ENCODE data around the gene GATAD2A.
A peak's percentile ranks its signal among the peaks of the same experiment; 100 is the strongest.
"Not testable (repeated sequence)": the region's sequence is repeated elsewhere in the genome, so short reads cannot be mapped to it uniquely, and the experiment has no call there.

Gene GATAD2A

DNA sequence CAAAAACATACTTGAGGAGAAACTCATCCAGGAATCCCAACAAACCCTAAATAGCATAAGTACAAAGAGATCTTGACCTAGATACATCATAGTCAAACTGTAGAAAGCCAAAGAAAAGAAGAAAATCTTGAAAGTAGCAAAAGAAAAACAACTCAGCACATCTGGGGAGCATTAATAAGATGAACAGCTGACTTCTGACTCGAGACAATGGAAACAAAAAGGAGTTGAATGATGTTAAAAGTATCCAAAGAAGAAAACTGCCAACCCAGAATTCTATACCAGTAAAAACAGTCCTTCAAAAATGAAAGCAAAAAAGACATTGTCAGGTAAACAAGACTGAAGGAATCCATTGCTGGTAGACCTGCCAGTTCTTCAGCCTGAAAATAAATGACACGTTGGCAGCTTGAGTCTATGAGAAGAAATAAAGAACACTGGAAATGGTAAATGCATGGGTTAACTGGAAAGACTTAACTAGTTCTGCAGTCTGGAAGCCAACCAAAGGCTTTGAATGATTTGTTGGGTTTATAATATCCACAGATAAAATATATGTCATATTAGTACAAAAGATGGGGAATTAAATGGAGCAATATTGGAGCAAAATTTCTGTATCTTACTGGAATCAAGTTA, 63.1 kb downstream of the GATAD2A start:
- DNase-seq (ENCODE audit: low read depth) = no peak

DNA sequence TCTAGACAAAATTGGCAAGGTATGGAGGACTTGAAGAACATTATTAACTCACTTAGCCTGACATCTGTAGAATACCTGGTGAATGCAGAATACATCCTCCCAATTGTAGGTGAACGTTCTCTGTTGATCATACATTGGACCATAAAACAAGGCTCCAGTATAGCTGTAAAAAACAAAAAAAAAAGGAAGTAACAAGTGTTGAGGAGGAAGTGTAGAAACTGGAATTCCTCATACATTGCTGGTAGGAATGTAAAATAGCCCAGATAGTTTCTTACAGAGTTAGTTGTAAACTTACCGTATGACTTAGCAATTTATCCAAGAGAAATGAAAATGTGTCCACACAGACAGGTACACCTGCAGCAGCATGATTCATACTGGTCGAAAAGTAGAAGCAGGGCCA, 65.1 kb downstream of the GATAD2A start:
- DNase-seq (ENCODE audit: low read depth) = no peak

GRCh38 chr19:19471682-19472081, 66.2 kb downstream of the GATAD2A start:
- no peak for DNase-seq (ENCODE audit: low read depth)

DNA sequence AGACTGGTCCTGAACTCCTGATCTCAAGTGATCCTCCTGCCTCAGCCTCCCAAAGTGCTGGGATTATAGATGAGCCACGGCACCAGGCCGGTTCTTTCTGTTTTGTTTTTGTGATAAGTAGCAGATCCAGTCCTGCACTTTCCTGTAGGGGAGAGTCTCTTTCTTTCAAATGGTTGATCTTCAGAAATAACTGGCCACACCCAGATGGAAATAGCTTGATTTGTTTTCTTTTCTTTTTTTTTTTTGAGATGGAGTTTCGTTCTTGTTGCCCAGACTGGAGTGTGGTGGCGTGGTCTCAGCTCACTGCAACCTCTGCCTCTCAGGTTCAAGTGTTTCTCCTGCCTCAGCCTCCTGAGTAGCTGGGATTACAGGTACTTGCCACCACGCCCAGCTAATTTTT, 66.6 kb downstream of the GATAD2A start:
- DNase-seq (ENCODE audit: low read depth) = not testable (repeated sequence)

GRCh38 chr19:19475015-19475765, 69.7 kb downstream of the GATAD2A start:
- no peak for DNase-seq (ENCODE audit: low read depth)

- no peak for DNase-seq (ENCODE audit: low read depth)
Observed at GRCh38 chr19:19475849-19476828, 70.7 kb downstream of the GATAD2A start.

DNA sequence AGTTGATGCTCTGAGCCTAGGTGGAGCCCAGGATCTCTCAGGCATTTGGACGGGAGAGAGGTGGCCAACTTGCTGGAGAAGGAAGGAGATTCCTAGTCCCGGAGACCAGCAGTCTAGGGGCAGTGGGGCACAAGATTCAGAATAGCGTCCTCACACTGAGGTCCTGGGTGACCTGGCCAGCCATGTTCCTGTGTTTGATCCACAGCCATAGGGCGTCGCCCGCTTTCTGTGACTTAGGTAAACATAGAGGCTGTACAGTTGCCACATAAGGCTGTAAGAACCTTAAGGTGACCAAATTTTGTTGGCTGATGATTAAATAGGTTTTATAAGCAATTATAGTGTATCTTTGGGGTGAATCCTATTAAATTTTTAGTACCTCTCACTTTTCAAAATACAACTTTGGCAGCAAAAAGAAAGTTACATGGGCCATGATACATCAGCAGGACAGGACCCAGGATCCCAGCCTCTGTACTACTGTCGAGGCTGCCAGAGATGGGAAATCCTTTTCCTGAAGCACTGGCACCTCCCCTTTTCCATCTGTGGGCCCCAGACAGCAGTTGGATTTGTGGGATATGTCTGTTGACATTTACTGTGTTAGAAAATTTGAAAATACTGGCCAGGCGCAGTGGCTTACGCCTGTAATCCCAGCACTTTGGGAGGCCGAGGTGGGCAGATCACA, 72.4 kb downstream of the GATAD2A start:
- no peak for DNase-seq (ENCODE audit: low read depth)

- DNase-seq (ENCODE audit: low read depth) = no peak
Observed at GRCh38 chr19:19480688-19481087, 75.2 kb downstream of the GATAD2A start.

- DNase-seq (ENCODE audit: low read depth) = no peak
Observed at GRCh38 chr19:19482809-19483596, 77.5 kb downstream of the GATAD2A start.

GRCh38 chr19:19485161-19485997, 79.9 kb downstream of the GATAD2A start:
- no peak for DNase-seq (ENCODE audit: low read depth)

GRCh38 chr19:19485998-19486290, 80.5 kb downstream of the GATAD2A start:
- no peak for DNase-seq (ENCODE audit: low read depth)

GRCh38 chr19:19486343-19487076, 81.0 kb downstream of the GATAD2A start:
- DNase-seq (ENCODE audit: low read depth) = no peak

- no peak for DNase-seq (ENCODE audit: low read depth)
Observed at GRCh38 chr19:19487077-19487949, 81.8 kb downstream of the GATAD2A start.

DNA sequence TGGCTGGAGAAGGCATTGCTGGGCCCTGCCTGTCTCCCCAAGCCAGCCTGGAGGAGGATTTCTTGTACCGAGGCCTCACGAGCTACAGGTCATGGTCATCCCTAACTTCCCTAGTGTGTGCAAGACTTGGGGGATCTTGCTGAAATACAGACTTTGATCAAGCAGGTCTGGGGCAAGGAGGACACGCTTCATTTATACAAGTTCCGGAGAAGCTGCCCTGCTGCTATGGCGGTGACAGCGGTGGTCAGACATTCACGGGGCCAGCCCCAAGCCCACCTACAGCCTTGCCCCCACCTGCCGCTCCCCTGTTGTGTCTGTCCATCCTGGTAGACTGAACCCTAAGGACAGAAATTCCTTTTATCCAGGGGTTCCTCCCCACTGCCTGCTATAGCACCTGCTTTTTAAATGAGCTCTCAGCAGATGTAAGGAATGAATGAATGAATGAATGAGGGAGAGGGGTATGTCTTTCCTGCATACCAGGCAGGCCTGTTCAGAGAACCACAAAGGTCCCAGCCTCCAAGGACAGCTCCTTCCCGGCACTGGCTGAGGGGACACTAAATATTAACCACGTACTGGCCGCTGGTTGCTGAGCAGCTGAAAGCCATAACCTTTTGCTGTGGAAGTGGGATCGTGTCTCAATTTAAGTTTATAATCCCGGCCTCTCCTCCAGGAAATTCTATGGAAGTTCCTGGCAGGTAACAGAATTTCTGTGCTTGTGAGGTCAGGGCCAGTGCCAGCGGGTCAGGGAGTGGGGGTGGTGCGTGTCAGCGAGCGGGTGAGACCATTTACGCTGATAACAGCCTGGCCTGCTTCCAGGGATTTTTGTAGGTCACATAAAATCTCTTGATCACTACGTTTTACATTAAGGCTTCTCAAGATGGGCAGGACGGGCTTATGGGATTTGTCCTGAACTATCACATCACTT, 82.7 kb downstream of the GATAD2A start:
- no peak for DNase-seq (ENCODE audit: low read depth)

DNA sequence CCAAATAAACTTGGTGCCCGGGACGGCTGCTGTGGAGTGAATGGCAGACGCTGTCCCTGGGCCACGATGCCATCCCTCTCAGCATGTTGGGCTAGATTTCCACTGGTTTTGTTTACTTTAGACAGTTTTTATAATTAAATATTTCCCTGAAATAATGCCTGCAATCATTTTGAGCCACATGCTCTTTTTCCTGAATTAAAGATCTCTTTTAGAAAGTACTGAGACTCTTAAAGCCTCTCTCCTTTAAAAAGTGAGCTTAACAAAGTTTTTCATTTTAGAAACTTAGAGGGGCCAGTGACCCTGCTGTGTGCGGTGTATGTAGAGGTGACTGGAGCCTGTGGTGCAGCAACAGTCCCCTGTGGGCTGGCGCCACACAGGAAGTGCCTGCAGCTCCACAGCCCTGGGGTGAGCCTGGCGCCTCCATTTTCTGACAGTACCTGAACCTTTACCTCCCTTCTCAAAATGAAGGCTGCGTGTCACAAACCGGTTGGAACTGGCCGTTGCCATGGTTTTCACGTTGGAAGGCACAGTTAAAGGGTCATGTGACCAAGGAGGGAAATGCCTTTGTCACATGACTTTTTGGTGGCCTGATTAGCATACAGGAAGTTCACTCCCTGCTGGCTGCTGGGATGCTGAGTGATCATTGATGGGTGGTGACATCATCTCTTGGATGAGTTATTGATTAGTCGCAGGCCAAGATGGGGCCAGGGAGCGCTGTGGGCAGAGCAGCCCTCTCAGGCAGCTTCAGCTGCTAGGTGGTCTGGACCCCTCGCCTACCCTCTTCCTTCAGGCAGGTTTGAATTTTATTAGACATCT, 83.6 kb downstream of the GATAD2A start:
- peak; percentile 76 for DNase-seq (ENCODE audit: low read depth)

DNA sequence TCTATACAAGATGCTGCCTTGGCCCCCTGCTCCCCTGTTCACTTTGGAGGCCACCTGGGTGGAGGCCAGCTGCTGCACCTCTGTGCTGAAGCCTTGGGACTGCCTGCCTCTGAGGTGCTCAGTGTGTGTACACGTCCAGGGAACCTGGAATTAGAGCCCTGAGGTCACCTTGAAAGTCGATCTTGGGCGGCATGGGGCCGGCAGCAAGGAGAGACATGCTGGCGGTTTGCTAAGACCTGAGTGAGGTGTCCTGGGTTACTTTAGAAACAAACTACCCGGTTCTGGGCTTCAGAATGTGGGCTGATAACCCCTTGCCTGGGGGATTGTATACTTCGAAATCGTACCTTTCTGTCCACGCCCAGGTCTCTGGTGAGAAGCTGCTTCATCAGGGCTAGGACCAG, 84.3 kb downstream of the GATAD2A start:
- no peak for DNase-seq (ENCODE audit: low read depth)

Measured in activated T-cell treated with anti-CD3 and anti-CD28 coated beads for 48 hours (primary cell).